B cell (primary cell): ENCODE measurements around the gene GUCY1A1. TPM values are rescaled to one million over a fixed set of nuclear protein-coding genes. Genes with fewer than 3 reads are reported as not detected.

ENCODE experiments used
- ATAC-seq: fragments of 200-7000 bp; cut with Tn5 transposase; one replicate; pipeline ENCODE4 v1.10.0; 2021; ENCODE audit warnings: low read depth, mild to moderate bottlenecking, moderate number of reproducible peaks, moderate library complexity
- CTCF ChIA-PET: fragments of 350-600 bp; sonication (Branson Sonifier 250); formaldehyde crosslinking; loops from one replicate; lab custom pipeline; 2021; ENCODE audit warnings: antibody characterized with exemption, inconsistent platforms; lab: Charles Lee
- POLR2A ChIA-PET: fragments of 350-600 bp; sonication (Branson Sonifier 250); formaldehyde crosslinking; loops from one replicate; lab custom pipeline; 2021; ENCODE audit warnings: antibody characterized with exemption; lab: Charles Lee
- DNase-seq: peaks from one replicate; pipeline ENCODE4 v3.0.0; 2013
- H2AFZ ChIP-seq: 2 replicates; pipeline ENCODE4 v1.6.1; 2012; ENCODE audit warnings: mild to moderate bottlenecking, low read depth, low read length; ENCODE audit not compliant: insufficient read depth, poor library complexity, severe bottlenecking
- H3K27ac ChIP-seq, 2 donors: 1 replicate in 1 of 2; 2 replicates in 1 of 2; pipeline ENCODE4 v1.5.1; 2012 to 2013; ENCODE audit warnings: low read length in 2 of 2, mild to moderate bottlenecking in 2 of 2, moderate library complexity in 1 of 2
- H3K27me3 ChIP-seq, 4 experiments: fragments of 200-600 bp in 1 of 4; sonication (generic) in 1 of 4; replicated peaks in 1 of 4; 1 replicate in 2 of 4; 2 replicates in 2 of 4; pipeline versions ENCODE4 v1.6.1 to v1.7.0; 2013 to 2016; ENCODE audit warnings: low read length in 3 of 4, mild to moderate bottlenecking in 2 of 4, mixed read lengths in 1 of 4, moderate library complexity in 1 of 4; ENCODE audit not compliant: insufficient read depth in 4 of 4, control insufficient read depth in 3 of 4; ENCODE audit errors: control extremely low read depth in 1 of 4
- H3K36me3 ChIP-seq, 2 experiments: replicated peaks in 1 of 2; 1 replicate in 1 of 2; 2 replicates in 1 of 2; pipeline versions ENCODE4 v1.6.1 to v1.7.1; 2013; ENCODE audit warnings: low read length in 1 of 2; ENCODE audit not compliant: insufficient read depth in 2 of 2, control insufficient read depth in 1 of 2; ENCODE audit errors: control extremely low read depth in 1 of 2, extremely low read depth in 1 of 2
- H3K4me1 ChIP-seq, 2 donors: fragments of 200-600 bp in 1 of 2; sonication (generic) in 1 of 2; 1 replicate in 1 of 2; 2 replicates in 1 of 2; pipeline versions ENCODE4 v1.5.1 to v1.6.1; 2013 to 2017; ENCODE audit warnings: low read length in 2 of 2; ENCODE audit not compliant: control insufficient read depth in 2 of 2, insufficient read depth in 2 of 2
- H3K4me2 ChIP-seq: replicated peaks from 2 replicates; pipeline ENCODE3; 2012; ENCODE audit warnings: mild to moderate bottlenecking, low read depth, low read length; ENCODE audit not compliant: poor library complexity, severe bottlenecking
- H3K4me3 ChIP-seq, 5 experiments: fragments of 200-600 bp in 1 of 5; sonication (generic) in 1 of 5; 1 replicate in 3 of 5; 2 replicates in 2 of 5; pipeline versions ENCODE4 v1.5.1 to v1.7.0; 2011 to 2016; ENCODE audit warnings: low read length in 4 of 5, mild to moderate bottlenecking in 4 of 5, low read depth in 2 of 5, control low read depth in 1 of 5, moderate library complexity in 1 of 5; ENCODE audit not compliant: insufficient read depth in 1 of 5; ENCODE audit errors: control extremely low read depth in 1 of 5, extremely low read depth in 1 of 5
- H3K79me2 ChIP-seq: fragments of 200-600 bp; sonication (generic); one replicate; pipeline ENCODE4 v1.6.0; 2016; ENCODE audit warnings: low read length; ENCODE audit not compliant: control insufficient read depth, insufficient read depth
- H3K9ac ChIP-seq: fragments of 200-600 bp; sonication (generic); 2 replicates; pipeline ENCODE4 v1.6.1; 2017; ENCODE audit warnings: mild to moderate bottlenecking, low read length, moderate library complexity
- H3K9me3 ChIP-seq, 3 donors: one replicate each; pipeline versions ENCODE4 v1.6.1 to v1.7.1; 2013; ENCODE audit warnings: low read length in 2 of 3; ENCODE audit not compliant: control insufficient read depth in 2 of 3, insufficient read depth in 1 of 3; ENCODE audit errors: control extremely low read depth in 1 of 3
- H4K20me1 ChIP-seq: 2 replicates; pipeline ENCODE4 v1.6.0; 2012; ENCODE audit warnings: mild to moderate bottlenecking, low read length; ENCODE audit not compliant: insufficient read depth, control insufficient read depth, poor library complexity, severe bottlenecking
- H3K27ac Mint-ChIP-seq: one replicate; pipeline ENCODE4 v1.8.0; 2021; ENCODE audit warnings: mixed read lengths
- H3K27me3 Mint-ChIP-seq: one replicate; pipeline ENCODE4 v1.8.0; 2021; ENCODE audit warnings: mixed read lengths
- H3K4me1 Mint-ChIP-seq: one replicate; pipeline ENCODE4 v1.8.0; 2021; ENCODE audit warnings: mixed read lengths
- H3K4me3 Mint-ChIP-seq: one replicate; pipeline ENCODE4 v1.8.0; 2021; ENCODE audit warnings: mixed read lengths
- H3K9me3 Mint-ChIP-seq: one replicate; pipeline ENCODE4 v1.8.0; 2022; ENCODE audit warnings: mixed read lengths; ENCODE audit not compliant: insufficient read depth
- CTCF ChIP-seq: fragments of 200-600 bp; IDR thresholded peaks from one replicate; pipeline ENCODE4 v1.8.0; 2022; ENCODE audit warnings: antibody characterized with exemption, mild to moderate bottlenecking
- EZH2 ChIP-seq: IDR thresholded peaks from 2 replicates; pipeline ENCODE4 v1.6.1; 2012; ENCODE audit warnings: borderline replicate concordance, low read depth, mild to moderate bottlenecking, moderate library complexity, low read length; ENCODE audit not compliant: insufficient read depth, poor library complexity, severe bottlenecking
- WGBS: methylation state at CpG from one replicate; pipeline ENCODE4 v1.1.5; 2013; ENCODE audit warnings: missing lambda C conversion rate; ENCODE audit not compliant: insufficient coverage; 5-methylcytosine and 5-hydroxymethylcytosine counted together
- intact Hi-C: fragments of 100-400 bp; cut with micrococcal nuclease; formaldehyde crosslinking; loops from one replicate; pipeline ENCODE4 v1.10.0; 2022
- polyA plus RNA-seq: library from polyadenylated mRNA; depleted of rRNA; stranded (reverse); fragments of >200 nt; gene quantifications from 2 replicates; pipeline ENCODE4 v1.2.3, GENCODE V29; 2012
- total RNA-seq, 2 donors: library from RNA; stranded (reverse); fragments of 120-200 nt in 1 of 2; gene quantifications; 1 replicate in 1 of 2; 2 replicates in 1 of 2; pipeline versions ENCODE4 v1.2.3 to v1.2.4, GENCODE V29; 2013 to 2022

GUCY1A1 gene
- total and polyA plus RNA-seq, 2 donors (not counting 1 experiment from before 2014, with no cell fraction given): 0.12 to 0.25 TPM

- ATAC-seq (no peak), DNase-seq (no peak)
- Histone ChIP-seq H3K36me3 (no peaks in the 10 kb centered on the region), H4K20me1 (no peaks in the 10 kb centered on the region), H3K9ac (no peak overlapping the region), H3K9me3 (no peaks in the 10 kb centered on the region), H3K4me1 (peaks cover under 1 to 7% of the 10 kb centered on the region in 2 donors), H3K79me2 (no peaks in the 10 kb centered on the region), H3K27me3 (peaks cover 0 to 5% (median 2%) of the 10 kb centered on the region in 4 experiments), H3K27ac (no peak overlapping the region), H3K4me3 (no peak overlapping the region), H2AFZ (no peak overlapping the region), H3K4me2 (no peak overlapping the region)
- ChIA-PET POLR2A (no interaction called here), CTCF (interaction anchor here (0.5 kb wide), 1 partner anchor 443 kb away, joined by 3 read pairs; no protein-coding TSS in a partner anchor)
- TF ChIP-seq CTCF: no peak
- TF ChIP-seq EZH2: no peak
- H3K4me3 Mint-ChIP-seq: no peak overlapping the region
- no CpG with 5 or more reads among the region's 2 CpGs for WGBS
- intact Hi-C loops: no loop called here
- peaks cover 12% of the 10 kb centered on the region for H3K27me3 Mint-ChIP-seq
- no peak overlapping the region for H3K27ac Mint-ChIP-seq
- peaks cover 8% of the 10 kb centered on the region for H3K4me1 Mint-ChIP-seq
- no peaks in the 10 kb centered on the region for H3K9me3 Mint-ChIP-seq
Measured at GRCh38 chr4:155763551-155763950, 96.9 kb downstream of the GUCY1A1 start.

GRCh38 chr4:155765149-155765548 lies 98.5 kb downstream of the GUCY1A1 start:
- WGBS: no CpG with 5 or more reads among the region's 3 CpGs

More at GRCh38 chr4:155765149-155765548, 98.5 kb downstream of the GUCY1A1 start:
- ATAC-seq: no peak
- Histone ChIP-seq H3K27me3 (peaks cover 0 to 5% (median 0%) of the 10 kb centered on the region in 4 experiments), H4K20me1 (no peaks in the 10 kb centered on the region), H3K27ac (no peak overlapping the region), H2AFZ (no peak overlapping the region), H3K36me3 (no peaks in the 10 kb centered on the region), H3K4me3 (no peak overlapping the region), H3K79me2 (no peaks in the 10 kb centered on the region), H3K9ac (no peak overlapping the region), H3K4me1 (peaks cover 0 to 4% of the 10 kb centered on the region in 2 donors), H3K4me2 (no peak overlapping the region), H3K9me3 (no peaks in the 10 kb centered on the region)
- H3K27ac Mint-ChIP-seq: no peak overlapping the region
- DNase-seq: no peak
- POLR2A ChIA-PET: no interaction called here
- peaks cover 8% of the 10 kb centered on the region for H3K4me1 Mint-ChIP-seq
- intact Hi-C loops: no loop called here
- no peaks in the 10 kb centered on the region for H3K9me3 Mint-ChIP-seq
- H3K4me3 Mint-ChIP-seq: no peak overlapping the region
- peaks cover 11% of the 10 kb centered on the region for H3K27me3 Mint-ChIP-seq
- TF ChIP-seq EZH2: no peak
- CTCF ChIA-PET: no interaction called here
